Neural cell (in vitro differentiated cells): ENCODE measurements around the gene NFE2L3.

Experiments
- TAF1 ChIP-seq: IDR thresholded peaks from 2 replicates; pipeline ENCODE4 v1.6.1; 2012; ENCODE audit warnings: low read depth
- TF ChIP-seq, protein P1 (sequence below): fragments of 450-650 bp; IDR thresholded peaks from 2 replicates; pipeline ENCODE4 v1.5.1; 2014; ENCODE audit warnings: antibody characterized with exemption, mild to moderate bottlenecking, moderate library complexity; ENCODE audit not compliant: poor library complexity, severe bottlenecking

DNA sequence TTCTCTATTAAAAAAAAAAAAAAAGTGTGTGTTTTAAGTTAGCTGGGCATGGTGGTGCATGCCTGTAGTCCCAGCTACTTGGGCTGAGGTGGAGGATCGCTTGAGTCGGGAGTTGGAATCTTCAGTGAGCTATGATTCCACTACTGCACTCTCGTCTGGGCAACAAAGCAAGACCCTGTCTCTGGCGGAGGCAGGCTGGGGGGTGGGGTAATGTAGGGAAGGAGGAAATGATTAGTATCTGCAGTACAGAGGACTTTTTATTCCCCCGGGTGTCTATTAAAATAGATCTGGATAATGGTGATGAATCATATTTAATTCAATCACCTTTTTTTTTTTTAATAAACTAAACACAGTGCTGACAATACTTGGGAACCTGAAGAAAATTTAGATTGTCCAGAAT, 56.0 kb downstream of the NFE2L3 start:
- TF ChIP-seq, protein P1, sequence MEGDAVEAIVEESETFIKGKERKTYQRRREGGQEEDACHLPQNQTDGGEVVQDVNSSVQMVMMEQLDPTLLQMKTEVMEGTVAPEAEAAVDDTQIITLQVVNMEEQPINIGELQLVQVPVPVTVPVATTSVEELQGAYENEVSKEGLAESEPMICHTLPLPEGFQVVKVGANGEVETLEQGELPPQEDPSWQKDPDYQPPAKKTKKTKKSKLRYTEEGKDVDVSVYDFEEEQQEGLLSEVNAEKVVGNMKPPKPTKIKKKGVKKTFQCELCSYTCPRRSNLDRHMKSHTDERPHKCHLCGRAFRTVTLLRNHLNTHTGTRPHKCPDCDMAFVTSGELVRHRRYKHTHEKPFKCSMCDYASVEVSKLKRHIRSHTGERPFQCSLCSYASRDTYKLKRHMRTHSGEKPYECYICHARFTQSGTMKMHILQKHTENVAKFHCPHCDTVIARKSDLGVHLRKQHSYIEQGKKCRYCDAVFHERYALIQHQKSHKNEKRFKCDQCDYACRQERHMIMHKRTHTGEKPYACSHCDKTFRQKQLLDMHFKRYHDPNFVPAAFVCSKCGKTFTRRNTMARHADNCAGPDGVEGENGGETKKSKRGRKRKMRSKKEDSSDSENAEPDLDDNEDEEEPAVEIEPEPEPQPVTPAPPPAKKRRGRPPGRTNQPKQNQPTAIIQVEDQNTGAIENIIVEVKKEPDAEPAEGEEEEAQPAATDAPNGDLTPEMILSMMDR, result no peak
- TF ChIP-seq TAF1, result no peak
